ENCODE results near the gene LRIT1.

The LRIT1 gene

DNA sequence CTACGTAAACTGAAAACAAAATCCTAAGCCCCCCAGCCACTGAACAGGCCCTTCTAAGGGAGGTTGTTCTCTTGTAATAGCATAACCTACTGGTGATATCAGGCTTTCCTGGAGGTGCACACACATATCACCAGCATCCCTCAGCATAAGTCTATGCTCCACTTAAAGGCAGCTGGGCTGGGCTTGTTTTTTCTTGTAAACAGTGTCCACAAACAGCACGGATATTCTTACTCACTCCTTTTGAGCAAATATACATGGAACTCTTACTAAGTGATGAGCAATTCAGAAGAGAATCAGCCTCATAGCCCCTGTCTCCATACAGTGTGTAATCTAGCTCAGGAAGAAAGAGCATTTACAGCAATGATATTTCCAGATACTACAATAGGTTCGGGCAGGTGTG, 2.4 kb downstream of the LRIT1 start:
- no peak for TF ChIP-seq FOXP2 (optimal IDR thresholded peaks at IDR 0.05; ENCODE audit: borderline replicate concordance, extremely low read depth, extremely low read length, insufficient read depth)
- TF ChIP-seq, protein P1, sequence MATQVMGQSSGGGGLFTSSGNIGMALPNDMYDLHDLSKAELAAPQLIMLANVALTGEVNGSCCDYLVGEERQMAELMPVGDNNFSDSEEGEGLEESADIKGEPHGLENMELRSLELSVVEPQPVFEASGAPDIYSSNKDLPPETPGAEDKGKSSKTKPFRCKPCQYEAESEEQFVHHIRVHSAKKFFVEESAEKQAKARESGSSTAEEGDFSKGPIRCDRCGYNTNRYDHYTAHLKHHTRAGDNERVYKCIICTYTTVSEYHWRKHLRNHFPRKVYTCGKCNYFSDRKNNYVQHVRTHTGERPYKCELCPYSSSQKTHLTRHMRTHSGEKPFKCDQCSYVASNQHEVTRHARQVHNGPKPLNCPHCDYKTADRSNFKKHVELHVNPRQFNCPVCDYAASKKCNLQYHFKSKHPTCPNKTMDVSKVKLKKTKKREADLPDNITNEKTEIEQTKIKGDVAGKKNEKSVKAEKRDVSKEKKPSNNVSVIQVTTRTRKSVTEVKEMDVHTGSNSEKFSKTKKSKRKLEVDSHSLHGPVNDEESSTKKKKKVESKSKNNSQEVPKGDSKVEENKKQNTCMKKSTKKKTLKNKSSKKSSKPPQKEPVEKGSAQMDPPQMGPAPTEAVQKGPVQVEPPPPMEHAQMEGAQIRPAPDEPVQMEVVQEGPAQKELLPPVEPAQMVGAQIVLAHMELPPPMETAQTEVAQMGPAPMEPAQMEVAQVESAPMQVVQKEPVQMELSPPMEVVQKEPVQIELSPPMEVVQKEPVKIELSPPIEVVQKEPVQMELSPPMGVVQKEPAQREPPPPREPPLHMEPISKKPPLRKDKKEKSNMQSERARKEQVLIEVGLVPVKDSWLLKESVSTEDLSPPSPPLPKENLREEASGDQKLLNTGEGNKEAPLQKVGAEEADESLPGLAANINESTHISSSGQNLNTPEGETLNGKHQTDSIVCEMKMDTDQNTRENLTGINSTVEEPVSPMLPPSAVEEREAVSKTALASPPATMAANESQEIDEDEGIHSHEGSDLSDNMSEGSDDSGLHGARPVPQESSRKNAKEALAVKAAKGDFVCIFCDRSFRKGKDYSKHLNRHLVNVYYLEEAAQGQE (IDR thresholded peaks at IDR 0.05; ENCODE audit: insufficient read depth in 1 of 2, low read depth in 2 of 2, low read length in 2 of 2): no peak
- TF ChIP-seq SIN3A (IDR thresholded peaks at IDR 0.05; ENCODE audit: borderline replicate concordance, insufficient read depth, low read length): no peak
- TF ChIP-seq TAF1 (IDR thresholded peaks at IDR 0.05; ENCODE audit: borderline replicate concordance, insufficient read depth, low read length): no peak
- TF ChIP-seq POLR2AphosphoS5 (IDR thresholded peaks at IDR 0.05; ENCODE audit: low read depth, low read length): no peak

DNA sequence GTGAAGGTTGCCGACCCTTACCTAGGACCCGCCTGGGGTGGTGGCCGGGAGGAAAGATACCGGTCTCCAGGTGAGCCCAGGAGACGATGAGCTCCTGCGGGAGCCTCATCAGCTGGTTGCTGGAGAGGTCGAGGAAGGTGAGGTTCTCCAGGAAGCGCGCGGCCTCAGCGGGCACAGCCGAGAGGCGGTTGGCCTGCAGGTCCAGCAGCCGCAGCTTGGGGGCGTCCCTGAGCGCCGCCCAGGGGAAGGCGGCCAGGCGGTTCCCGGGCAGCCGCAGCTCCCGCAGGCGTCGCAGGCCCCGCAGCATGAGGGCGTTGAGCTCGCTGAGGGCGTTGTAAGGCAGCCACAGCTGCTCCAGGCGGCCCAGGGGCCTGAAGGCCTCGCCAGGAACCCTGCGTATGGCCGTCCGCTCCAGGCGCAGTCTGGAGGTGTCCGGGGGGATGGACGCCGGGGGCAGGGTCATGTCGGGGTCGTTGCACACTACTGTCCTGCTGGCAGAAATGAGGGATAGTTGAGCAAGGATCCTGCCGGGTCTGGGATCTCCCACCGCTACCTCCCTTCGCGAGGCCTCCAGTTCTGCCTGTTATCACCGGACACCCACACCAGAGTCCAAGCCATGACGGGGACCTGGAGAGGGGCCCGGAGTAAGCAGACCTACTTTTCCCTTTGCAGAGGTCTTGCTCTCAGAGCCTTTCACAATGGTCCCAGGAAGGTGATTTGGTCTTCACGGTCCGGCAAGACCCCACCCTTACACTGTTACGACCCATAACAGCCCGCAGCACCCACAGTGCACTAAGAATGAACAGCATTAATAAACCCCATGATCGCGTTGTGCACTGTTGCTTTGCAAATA, 3.9 kb downstream of the LRIT1 start:
- no peak for TF ChIP-seq FOXP2 (optimal IDR thresholded peaks at IDR 0.05; ENCODE audit: borderline replicate concordance, extremely low read depth, extremely low read length, insufficient read depth)
- no peak for TF ChIP-seq POLR2AphosphoS5 (IDR thresholded peaks at IDR 0.05; ENCODE audit: low read depth, low read length)
- no peak for TF ChIP-seq TAF1 (IDR thresholded peaks at IDR 0.05; ENCODE audit: borderline replicate concordance, insufficient read depth, low read length)
- no peak for TF ChIP-seq SIN3A (IDR thresholded peaks at IDR 0.05; ENCODE audit: borderline replicate concordance, insufficient read depth, low read length)
- TF ChIP-seq, protein P1 (IDR thresholded peaks at IDR 0.05; ENCODE audit: insufficient read depth in 1 of 2, low read depth in 2 of 2, low read length in 2 of 2): no peak

DNA sequence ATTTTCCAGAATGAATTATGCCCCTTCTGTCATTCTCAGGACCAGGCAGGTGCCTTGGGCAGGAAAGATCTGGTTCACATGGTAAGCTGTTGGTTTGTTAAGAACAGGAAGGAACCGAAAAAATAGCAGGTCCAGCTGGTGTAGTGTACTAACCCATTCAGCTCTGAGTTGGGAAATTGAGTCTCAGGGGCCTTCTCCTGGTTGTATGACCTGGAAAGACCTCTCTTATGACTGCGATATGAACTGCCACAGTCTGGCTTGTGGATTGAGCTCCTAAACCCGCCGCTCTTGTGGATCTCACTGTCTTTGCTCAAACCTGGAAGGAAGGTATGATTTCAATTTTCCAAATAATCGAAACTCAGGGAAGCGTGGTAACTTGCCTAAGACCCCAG, 4.5 kb downstream of the LRIT1 start:
- TF ChIP-seq SIN3A (IDR thresholded peaks at IDR 0.05; ENCODE audit: borderline replicate concordance, insufficient read depth, low read length) (no peak), POLR2AphosphoS5 (IDR thresholded peaks at IDR 0.05; ENCODE audit: low read depth, low read length) (no peak), TAF1 (IDR thresholded peaks at IDR 0.05; ENCODE audit: borderline replicate concordance, insufficient read depth, low read length) (no peak), FOXP2 (optimal IDR thresholded peaks at IDR 0.05; ENCODE audit: borderline replicate concordance, extremely low read depth, extremely low read length, insufficient read depth) (no peak)
- TF ChIP-seq, protein P1 (IDR thresholded peaks at IDR 0.05; ENCODE audit: insufficient read depth in 1 of 2, low read depth in 2 of 2, low read length in 2 of 2): no peak

DNA sequence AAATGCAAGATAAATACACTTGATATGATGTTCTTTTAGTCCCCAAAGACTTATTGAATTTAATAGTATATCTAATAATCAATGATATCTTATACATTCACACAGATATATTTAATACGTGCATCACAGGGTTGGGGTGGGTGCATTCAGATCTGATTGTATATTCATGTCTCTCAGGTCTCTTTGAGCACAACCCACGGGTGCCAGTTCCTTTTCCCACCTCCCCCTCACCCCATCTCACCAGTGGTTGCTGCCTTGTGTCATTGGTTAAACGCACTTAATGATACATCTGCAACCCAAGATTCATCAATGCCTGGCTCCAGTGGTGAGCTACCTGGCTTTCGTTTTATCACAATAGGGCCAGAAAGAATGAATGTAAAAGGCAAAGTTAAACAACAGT, 6.2 kb downstream of the LRIT1 start:
- TF ChIP-seq POLR2AphosphoS5 (IDR thresholded peaks at IDR 0.05; ENCODE audit: low read depth, low read length): no peak
- TF ChIP-seq SIN3A (IDR thresholded peaks at IDR 0.05; ENCODE audit: borderline replicate concordance, insufficient read depth, low read length): no peak
- TF ChIP-seq FOXP2 (optimal IDR thresholded peaks at IDR 0.05; ENCODE audit: borderline replicate concordance, extremely low read depth, extremely low read length, insufficient read depth): no peak
- TF ChIP-seq, protein P1 (IDR thresholded peaks at IDR 0.05; ENCODE audit: insufficient read depth in 1 of 2, low read depth in 2 of 2, low read length in 2 of 2): no peak
- TF ChIP-seq TAF1 (IDR thresholded peaks at IDR 0.05; ENCODE audit: borderline replicate concordance, insufficient read depth, low read length): no peak

Data from PFSK-1 (cell line).